Parathyroid adenoma (tissue), 2 donors: ENCODE measurements around the gene ATRAID.
A peak's percentile ranks its signal among the peaks of the same experiment; 100 is the strongest.

Source experiments
- H2AFZ ChIP-seq: fragments of 300-600 bp; sonication (generic); one replicate; pipeline ENCODE4 v1.7.0; 2017; ENCODE audit warnings: antibody characterized with exemption, mild to moderate bottlenecking
- H3K27ac ChIP-seq: fragments of 300-600 bp; sonication (generic); one replicate; pipeline ENCODE4 v1.7.0; 2017
- H3K27me3 ChIP-seq: fragments of 300-600 bp; sonication (generic); one replicate; pipeline ENCODE4 v1.7.0; 2017; ENCODE audit warnings: low read length; ENCODE audit not compliant: control insufficient read depth, insufficient read depth
- H3K36me3 ChIP-seq: fragments of 300-600 bp; sonication (generic); one replicate; pipeline ENCODE4 v1.7.0; 2017; ENCODE audit warnings: low read length; ENCODE audit not compliant: control insufficient read depth, insufficient read depth
- H3K4me1 ChIP-seq: fragments of 300-600 bp; sonication (generic); one replicate; pipeline ENCODE4 v1.7.0; 2017; ENCODE audit warnings: control low read depth
- H3K4me2 ChIP-seq: fragments of 300-600 bp; sonication (generic); one replicate; pipeline ENCODE4 v1.7.0; 2017; ENCODE audit warnings: low read length
- H3K4me3 ChIP-seq: fragments of 300-600 bp; sonication (generic); one replicate; pipeline ENCODE4 v1.7.0; 2017; ENCODE audit warnings: low read depth, low read length
- H3K79me2 ChIP-seq: fragments of 300-600 bp; sonication (generic); one replicate; pipeline ENCODE4 v1.7.0; 2017; ENCODE audit warnings: control low read depth
- H3K9ac ChIP-seq: fragments of 300-600 bp; sonication (generic); one replicate; pipeline ENCODE4 v1.7.0; 2017; ENCODE audit warnings: mild to moderate bottlenecking
- H3K9me3 ChIP-seq: fragments of 300-600 bp; sonication (generic); one replicate; pipeline ENCODE4 v1.7.0; 2017; ENCODE audit warnings: low read length; ENCODE audit not compliant: control insufficient read depth
- CTCF ChIP-seq: fragments of 300-600 bp; sonication (generic); IDR thresholded peaks from one replicate; pipeline ENCODE4 v1.7.0; 2017; ENCODE audit warnings: antibody characterized with exemption, mild to moderate bottlenecking
- donor health status: primary hyperparathyroidism.

ATRAID gene

GRCh38 chr2:27245626-27246025 is 33.8 kb downstream of the ATRAID start:
- Histone ChIP-seq H3K9me3 (no peaks in the 10 kb centered on the region), H3K9ac (no peak overlapping the region), H3K4me3 (no peak overlapping the region), H2AFZ (no peak overlapping the region), H3K27ac (no peak overlapping the region), H3K27me3 (no peaks in the 10 kb centered on the region), H3K79me2 (no peaks in the 10 kb centered on the region), H3K36me3 (no peaks in the 10 kb centered on the region), H3K4me2 (no peak overlapping the region), H3K4me1 (no peaks in the 10 kb centered on the region)
- TF ChIP-seq CTCF = no peak

GRCh38 chr2:27247893-27248292 is 36.1 kb downstream of the ATRAID start:
- Histone ChIP-seq H3K79me2 (no peaks in the 10 kb centered on the region), H2AFZ (no peak overlapping the region), H3K27me3 (no peaks in the 10 kb centered on the region), H3K27ac (no peak overlapping the region), H3K4me3 (no peak overlapping the region), H3K9me3 (no peaks in the 10 kb centered on the region), H3K4me2 (no peak overlapping the region), H3K36me3 (no peaks in the 10 kb centered on the region), H3K4me1 (no peaks in the 10 kb centered on the region), H3K9ac (no peak overlapping the region)
- TF ChIP-seq CTCF = no peak

- Histone ChIP-seq H3K9ac (no peak overlapping the region), H3K27me3 (no peaks in the 10 kb centered on the region), H2AFZ (no peak overlapping the region), H3K79me2 (no peaks in the 10 kb centered on the region), H3K4me1 (no peaks in the 10 kb centered on the region), H3K4me3 (no peak overlapping the region), H3K4me2 (no peak overlapping the region), H3K9me3 (no peaks in the 10 kb centered on the region), H3K27ac (no peak overlapping the region), H3K36me3 (no peaks in the 10 kb centered on the region)
- no peak for TF ChIP-seq CTCF
These were observed 37.5 kb downstream of the ATRAID start for GRCh38 chr2:27249159-27249890.

- peak overlapping the region; percentile 56 for H2AFZ ChIP-seq
- H3K4me2 ChIP-seq = no peak overlapping the region
- no peak overlapping the region for H3K27ac ChIP-seq
- no peaks in the 10 kb centered on the region for H3K4me1 ChIP-seq
- H3K36me3 ChIP-seq = no peaks in the 10 kb centered on the region
- H3K79me2 ChIP-seq = no peaks in the 10 kb centered on the region
- no peaks in the 10 kb centered on the region for H3K9me3 ChIP-seq
- no peaks in the 10 kb centered on the region for H3K27me3 ChIP-seq
- peak; percentile 57 for TF ChIP-seq CTCF
- no peak overlapping the region for H3K4me3 ChIP-seq
- H3K9ac ChIP-seq = no peak overlapping the region
These were observed 38.2 kb downstream of the ATRAID start for GRCh38 chr2:27249891-27250651.
